UCSD-AML1 (cell line): ENCODE data around the gene ZCCHC14.
"Not testable (repeated sequence)": the region's sequence is repeated elsewhere in the genome, so short reads cannot be mapped to it uniquely, and the experiment has no call there.

Experiments used
- DNase-seq: peaks from one replicate; lab custom pipeline; 2025; ENCODE audit not compliant: unreplicated experiment; lab: John Stamatoyannopoulos, UW

Gene ZCCHC14

DNA sequence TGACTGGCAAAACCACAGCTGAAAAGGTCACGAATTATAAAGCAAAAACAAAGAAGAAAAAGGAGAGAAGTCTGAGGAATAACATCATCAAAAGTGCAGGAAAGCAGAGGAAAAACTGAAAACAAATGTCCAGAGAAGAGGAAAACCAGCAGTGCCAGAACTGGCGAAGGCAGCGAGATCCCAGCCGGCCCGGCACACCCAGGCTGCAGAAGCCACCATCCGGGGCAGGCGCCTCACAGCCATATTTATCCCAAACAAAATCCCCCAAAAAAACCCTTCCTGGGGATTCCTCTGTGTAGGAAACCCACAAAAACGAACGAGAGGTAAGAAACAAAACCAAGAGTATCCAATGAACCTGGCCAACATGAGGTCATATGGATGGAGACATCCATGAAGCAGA, 10.6 kb downstream of the ZCCHC14 start:
- no peak for DNase-seq

DNA sequence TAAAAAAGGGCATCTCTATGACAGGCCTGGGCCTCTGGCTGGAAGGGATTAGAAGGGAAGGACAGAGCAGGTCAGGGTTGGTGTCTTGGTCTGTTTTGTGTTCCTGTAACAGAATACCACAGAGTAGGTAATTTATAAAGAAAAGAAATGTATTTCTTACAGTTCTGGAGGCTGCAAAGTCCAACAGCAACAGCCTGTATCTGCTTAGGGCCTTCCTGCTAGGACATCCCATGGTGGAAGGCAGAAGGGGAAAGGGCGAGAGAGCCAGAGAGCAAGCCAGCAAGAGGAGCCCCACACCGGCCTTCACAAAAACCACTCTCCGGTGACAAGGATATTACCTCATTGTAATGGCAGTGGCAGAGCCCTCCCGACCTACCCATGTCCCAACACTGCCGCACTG, 11.1 kb downstream of the ZCCHC14 start:
- DNase-seq: not testable (repeated sequence)

DNA sequence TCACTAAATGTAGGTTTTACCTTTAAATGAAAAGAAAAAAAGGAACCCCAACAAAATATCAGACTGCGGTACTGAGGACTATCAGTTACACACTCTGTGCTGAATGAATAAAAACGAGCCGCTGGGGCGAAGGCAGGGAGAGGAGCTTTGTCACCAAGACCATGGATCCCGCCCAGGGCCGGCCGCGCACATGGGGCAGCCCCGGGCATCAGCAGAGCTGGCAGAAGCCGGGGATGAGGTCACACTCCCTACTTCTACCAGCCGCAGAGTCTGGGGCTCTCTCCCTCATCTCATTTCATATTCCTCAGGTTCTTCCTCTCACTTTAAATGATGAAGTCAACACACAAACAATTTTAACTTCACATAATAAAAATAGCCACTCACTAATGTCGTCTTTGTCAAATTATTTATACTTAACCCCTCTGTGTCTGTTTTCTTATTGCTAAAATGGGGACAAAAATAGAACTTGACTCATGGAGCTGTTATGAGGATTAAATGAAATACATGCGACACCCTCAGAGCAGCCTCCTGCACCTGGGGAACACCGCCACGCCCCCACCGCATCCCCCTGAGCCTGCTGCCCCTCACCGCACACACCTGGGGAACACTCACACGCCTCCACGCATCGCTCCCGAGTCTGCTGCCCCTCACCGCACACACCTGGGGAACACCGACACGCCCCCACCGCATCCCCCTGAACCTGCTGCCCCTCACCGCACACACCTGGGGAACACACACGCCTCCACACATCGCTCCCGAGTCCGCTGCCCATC, 15.4 kb downstream of the ZCCHC14 start:
- DNase-seq: not testable (repeated sequence)

- no peak for DNase-seq
Observed at GRCh38 chr16:87474566-87474996, 18.2 kb downstream of the ZCCHC14 start.

DNA sequence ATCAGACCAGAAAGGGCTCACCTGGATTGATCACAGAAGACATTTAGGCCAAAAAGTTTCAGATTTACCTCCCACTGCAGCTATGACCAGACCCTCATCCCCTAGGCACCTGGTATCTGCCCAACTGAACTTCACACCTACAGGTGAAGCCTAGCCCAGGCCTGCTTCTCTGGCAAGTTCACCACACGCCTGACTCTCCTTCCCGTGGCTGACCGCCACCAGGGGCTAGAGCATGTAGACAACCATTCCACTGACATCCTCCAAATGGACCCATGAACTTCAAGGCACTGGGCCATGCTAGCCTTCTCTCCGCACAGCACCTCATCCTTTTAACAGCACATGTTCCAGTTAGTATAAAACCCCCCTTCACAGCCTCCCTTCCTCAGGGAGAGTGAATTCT, 18.8 kb downstream of the ZCCHC14 start:
- no peak for DNase-seq

GRCh38 chr16:87472935-87473334, 19.9 kb downstream of the ZCCHC14 start:
- no peak for DNase-seq

GRCh38 chr16:87472142-87472778, 20.6 kb downstream of the ZCCHC14 start:
- DNase-seq: no peak

- DNase-seq: no peak
Observed at GRCh38 chr16:87471278-87472141, 21.3 kb downstream of the ZCCHC14 start.

DNA sequence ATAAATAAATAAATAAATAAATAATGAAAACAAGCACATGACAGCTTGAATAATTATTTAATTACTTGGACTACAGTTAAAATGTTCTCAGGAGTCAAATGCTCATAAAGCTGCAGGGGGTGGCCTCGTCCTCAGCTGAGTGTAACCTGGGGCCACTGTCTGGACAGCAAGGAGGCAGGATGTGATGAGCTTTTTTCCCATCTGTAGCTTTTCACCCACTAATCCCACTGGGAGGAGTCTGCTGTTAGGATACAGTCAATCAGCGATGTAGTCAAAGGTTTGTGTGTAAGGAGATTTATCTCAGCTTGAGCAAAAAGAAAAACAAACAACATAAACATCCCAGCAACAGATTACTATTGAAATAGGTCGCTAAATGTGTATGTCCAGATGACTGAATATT, 22.5 kb downstream of the ZCCHC14 start:
- DNase-seq: no peak

- DNase-seq: no peak
Observed at GRCh38 chr16:87469169-87469568, 23.7 kb downstream of the ZCCHC14 start.

- DNase-seq: no peak
Observed at GRCh38 chr16:87468550-87468949, 24.3 kb downstream of the ZCCHC14 start.

- DNase-seq: no peak
Observed at GRCh38 chr16:87466975-87467501, 25.8 kb downstream of the ZCCHC14 start.

DNA sequence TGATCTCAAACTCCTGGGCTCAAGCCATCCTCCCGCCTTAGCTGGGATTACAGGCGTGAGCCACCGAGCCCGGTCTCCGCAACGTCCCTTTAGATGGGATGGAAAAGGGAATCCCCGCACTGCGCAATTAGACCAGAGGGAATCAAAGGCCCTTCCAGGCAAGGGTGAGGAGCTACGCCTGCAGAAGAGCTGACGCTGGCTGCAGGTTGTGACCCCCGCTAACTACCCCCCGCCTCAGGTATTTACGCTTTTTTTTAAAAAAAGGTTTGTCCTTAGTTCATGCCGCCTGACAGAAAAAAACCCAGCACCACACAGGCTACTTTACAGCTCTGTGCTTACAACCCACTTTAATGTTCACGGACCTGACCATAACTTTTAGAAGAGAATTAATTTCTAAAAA, 26.9 kb downstream of the ZCCHC14 start:
- DNase-seq: no peak

DNA sequence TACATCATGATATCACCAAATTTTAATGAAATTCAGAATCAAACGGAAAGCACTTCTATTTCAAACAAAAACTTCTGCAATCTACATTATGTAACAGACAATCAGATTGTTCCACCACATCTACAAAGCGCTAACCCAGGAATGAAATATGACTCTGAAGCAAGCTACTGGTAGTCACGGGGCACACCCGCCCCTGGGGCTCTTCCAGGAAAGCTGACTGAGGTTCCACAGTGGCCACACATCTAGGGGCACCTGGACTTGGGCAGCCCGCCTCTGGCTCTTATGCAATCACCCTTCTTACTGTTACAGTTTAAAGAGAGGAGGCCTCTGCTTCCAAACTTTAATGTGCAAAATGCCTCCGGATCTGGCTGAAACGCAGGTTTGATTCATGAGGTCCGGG, 27.5 kb downstream of the ZCCHC14 start:
- DNase-seq: peak; percentile 49

DNA sequence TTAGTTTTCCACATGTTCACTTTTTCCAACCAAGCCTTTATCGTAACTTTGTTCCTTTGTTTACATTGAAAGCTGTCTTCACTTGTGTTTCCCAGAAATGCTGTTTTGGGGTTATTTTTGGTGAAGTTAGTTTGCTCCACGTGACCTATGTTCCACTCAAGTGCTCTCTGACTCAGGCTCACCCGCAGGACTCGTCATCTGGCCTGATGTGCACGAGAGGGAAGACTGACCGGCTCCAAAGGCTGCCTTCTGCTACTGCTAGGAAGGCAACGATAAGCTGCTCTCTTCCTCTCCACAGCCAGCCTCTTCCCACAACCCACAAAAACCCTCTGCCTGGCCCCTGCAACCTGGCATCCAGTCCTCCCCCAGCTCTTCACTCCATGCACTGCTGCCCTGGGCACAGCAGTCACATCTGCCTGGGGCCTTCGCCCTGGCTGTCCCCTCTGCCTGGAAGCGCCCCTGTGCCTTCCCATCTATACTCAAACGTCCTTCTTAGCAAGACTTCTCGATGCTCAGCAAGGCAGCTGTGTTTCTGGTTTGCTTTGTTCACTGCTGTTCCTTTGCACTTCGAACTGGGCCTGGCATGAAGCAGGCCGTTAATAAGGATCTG, 28.0 kb downstream of the ZCCHC14 start:
- DNase-seq: peak; percentile 81

- peak; percentile 69 for DNase-seq
Observed at GRCh38 chr16:87463722-87464690, 28.8 kb downstream of the ZCCHC14 start.

DNA sequence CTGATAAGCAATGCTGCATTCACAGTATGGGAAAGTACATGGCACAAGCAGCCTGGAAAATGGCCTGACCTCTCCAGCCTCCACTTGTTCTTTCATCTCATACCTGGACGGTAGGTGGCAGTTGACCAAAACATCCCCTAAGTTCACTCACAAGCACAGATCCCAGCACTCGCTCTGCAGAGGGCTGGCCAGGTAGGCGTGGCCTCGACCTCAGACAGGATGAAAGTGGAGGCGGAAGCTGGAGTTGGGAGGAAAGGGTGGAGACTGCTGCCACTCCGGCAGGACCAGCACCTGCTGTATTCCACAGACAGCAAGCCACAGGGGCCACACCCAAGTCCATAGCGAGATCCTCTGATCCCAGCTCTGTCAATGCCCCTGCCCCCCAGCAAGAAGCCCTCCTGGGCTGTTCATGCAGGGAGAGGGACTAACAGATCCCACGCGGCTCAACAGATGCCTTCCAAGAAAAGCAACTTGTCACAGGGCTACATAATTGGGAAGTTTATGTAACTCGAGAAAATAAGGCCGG, 31.3 kb downstream of the ZCCHC14 start:
- DNase-seq: peak; percentile 74

DNA sequence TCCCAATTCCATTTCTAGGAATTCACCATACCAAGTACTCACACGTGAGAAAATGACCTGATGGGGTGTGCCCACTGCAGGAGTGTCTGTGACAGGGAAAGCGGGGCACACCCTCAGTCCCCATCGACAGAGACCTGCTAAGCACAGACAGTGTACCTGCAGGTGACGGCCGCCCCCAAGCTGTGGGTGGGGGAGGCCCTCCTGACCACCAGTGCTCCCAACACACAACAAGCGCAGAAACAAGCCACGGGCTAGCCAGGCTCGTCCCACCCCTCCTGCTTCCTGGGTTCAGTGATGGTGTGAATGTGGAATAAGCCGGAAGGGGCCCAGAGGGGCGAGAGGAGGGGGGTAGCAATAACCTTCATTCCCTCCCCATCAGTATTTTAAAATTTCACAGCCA, 31.9 kb downstream of the ZCCHC14 start:
- no peak for DNase-seq

- DNase-seq: no peak
Observed at GRCh38 chr16:87459833-87460232, 33.0 kb downstream of the ZCCHC14 start.

GRCh38 chr16:87459027-87459426, 33.8 kb downstream of the ZCCHC14 start:
- DNase-seq: no peak
